CD1c-positive myeloid dendritic cell (primary cell): ENCODE measurements around the gene SLC39A1.

Experiments used
- DNase-seq: peaks from one replicate; pipeline ENCODE4 v3.0.0-alpha.2; 2016; ENCODE audit errors: extremely low spot score

Gene SLC39A1

DNA sequence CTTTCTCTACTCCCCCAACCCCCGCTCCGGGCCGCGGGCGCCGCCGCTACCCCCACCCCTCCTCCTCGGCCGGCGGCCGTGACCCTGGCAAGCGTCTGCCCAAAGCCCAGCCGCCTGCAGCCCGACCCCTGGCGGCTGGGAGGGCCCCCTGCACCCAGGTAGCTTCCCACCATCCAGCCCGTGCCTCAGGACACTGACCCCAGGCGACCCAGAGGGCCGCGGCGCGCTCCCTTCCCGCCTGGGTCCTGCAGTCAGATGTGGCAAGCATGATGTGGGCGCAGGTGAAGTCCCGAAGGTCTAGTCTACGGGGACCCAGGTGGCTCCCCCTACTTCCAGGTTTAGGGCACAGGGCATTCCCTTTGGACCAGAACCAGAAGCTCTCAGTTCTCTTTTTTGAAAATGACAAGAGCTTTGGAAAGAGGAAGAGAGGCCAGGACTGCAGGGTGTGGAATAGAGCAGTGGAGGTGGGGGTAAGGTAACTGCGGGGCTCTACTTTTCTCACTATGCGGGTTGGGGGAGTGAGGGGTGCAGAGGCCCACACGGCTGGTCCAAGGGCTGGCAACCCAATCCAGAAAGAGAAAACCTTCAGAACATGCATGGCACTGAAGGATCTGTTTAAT lies 16.6 kb downstream of the SLC39A1 start, which contains the start of gene DENND4B:
Gene DENND4B, minus strand, starts transcription at position 97 of the 620 bp plus-strand sequence. CDS start 2,344 bp downstream, outside the sequence.
- peak; percentile 87 for DNase-seq

DNA sequence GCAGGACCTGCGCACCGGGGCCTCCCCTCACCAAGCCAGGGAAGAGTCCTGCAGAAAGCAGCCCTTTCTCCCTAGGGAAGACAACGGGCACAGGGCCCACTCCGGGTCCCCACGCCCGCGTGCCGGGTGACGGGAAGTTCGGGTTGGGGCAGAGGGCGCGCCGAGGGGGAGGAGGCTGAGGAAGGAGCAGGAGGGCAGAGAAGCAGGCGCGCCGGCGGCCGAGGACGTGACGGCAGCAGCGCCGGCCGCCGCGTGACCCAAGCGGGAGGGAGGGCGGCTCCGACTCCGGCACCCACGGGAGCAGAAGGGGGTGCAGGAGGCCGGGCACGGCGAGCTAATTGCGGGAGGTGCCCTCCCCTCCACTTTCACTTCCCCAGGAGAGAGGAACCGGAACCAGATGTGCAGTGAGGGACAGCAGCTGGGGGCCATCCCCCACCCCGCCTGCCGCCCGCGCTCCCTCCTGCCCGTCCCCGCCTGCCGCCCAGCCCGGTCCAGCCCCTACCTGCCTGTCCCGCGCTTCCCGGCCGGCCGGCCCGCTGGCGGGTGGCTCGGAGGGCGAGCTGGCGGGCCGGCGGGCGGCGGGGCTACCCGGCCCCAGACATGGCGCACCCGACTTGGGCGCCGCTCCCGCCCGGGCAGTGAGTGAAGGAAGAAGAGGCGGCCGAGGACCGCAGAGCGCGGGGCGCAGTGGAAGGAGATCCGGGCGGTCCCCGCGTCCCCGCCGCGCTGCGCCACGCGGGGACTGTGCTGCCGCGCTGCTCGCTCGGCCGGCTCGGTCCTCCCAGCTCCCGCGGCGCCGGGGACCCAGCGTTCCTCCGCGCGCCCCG lies 17.3 kb downstream of the SLC39A1 start:
- peak; percentile 97 for DNase-seq

DNA sequence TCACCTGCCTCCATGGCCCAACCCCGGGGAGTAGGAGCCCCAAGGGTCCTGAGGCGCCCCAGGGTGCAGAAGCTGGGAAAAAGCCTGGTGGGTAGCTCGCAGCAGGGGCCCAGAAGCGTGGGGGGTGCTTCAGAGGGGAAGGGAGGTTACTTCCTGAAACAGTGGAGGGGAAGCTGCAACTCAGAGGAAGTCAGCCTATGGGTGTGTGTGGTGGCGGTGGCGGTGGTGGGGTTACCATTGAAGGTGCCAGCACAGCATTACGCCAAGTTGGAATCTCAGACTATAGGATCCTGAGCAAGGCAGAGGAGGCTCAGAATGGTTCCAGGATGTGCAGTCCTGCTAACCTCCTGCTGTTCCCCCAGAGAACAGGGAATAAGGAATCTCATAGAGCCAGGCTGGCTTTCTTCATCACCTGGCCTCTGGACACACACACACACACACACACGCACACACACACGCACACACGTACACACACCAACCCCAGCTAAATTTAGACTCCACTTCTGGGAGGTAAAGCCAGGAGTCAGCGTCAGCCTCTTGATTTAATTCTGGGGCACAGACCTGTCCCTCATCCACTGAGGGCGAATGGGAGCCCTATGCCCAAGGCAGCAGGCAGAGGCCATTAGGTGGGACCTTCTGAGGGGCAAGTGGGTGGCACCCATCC lies 18.1 kb downstream of the SLC39A1 start:
- peak; percentile 93 for DNase-seq

DNA sequence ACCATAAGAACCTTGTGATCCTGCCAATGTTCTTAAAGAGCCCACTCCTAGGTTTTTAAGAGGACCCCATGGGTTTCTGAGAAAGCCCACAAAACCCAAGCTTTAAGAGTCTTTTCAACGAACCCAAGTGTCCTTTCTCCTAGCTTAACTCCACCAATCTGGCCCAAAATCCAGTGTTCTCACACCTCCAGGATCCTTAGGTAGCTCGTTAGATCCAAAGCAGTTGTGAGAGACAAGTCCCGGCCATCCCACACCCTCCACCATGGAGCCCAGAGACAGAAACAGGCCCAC lies 18.6 kb downstream of the SLC39A1 start:
- no peak for DNase-seq

DNA sequence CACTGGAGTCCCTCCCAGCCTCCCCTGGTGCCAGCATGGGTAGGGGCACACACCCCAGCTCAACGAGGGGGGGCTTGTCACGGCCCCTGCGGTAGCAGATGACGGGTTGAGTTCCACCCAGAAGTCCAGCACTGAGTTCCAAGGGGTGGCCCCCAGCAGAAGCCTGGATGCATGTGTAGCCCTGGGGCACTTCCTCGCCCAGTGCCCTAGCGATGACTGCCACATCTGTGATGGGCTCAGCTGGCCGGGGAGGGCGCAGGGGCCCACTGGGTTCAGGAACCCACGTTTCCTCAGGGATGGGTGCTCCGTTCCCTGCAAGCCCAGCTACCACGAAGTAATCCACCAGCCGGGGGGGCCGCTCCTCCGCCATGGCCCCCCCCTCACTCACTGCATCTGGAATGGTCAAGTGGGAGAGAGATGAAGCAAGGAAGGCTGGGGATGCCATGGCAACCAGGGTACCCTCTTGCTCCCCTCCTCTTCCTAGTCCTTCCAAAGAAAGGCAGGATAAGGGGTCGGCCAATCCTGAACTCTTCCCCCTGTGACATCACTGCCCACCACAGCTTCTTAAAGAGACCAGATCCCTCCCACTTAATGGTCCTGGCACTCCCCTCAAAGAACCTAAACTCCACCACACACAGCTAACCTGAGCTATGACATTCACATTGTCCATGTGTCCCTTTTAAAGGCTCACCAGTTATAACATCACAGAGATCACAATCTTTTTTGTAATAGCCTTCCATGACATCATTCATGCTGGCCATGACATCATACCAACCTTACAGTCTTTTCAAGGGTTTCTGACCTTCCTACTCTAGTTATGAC lies 19.1 kb downstream of the SLC39A1 start:
- DNase-seq: peak; percentile 66

DNA sequence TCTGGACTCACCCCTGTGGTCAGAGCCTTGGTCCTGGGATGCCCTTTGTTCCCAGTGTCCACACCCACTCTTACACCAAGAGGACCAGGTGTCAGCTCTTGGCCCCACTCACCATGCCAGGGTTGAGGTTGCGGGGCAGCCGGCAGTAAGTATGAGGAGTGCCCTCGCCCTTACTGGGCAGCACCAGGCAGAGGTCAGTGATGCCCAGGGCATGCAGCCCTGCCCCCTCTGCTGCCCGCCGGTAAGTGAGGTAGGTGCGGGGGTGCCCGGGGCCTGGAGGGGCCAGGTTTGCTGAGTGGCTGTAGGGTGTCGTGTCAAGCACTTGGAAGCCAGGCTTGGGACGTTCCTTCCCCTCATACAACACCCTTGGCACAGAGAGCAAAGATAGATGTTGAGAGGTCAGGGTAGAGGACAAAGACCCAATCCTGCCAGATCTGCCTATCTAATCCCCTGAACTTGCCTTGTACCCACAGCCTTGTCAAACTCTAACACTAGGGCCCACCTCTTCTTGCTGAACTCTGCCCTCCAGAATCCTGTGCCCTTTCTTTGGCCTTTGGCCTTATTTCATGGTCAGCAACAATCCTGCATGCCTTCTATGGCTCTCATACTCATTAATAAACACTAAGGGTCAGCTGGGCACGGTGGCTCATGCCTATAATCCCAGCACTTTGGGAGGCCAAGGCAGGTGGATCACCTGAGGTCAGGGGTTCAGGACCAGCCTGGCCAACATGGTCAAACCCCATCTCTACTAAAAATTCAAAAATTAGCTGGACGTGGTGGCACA lies 20.4 kb downstream of the SLC39A1 start:
- no peak for DNase-seq

GRCh38 chr1:153941826-153942725 lies 21.3 kb downstream of the SLC39A1 start:
- DNase-seq: no peak

- DNase-seq: no peak
Measured at GRCh38 chr1:153940756-153941155, 22.6 kb downstream of the SLC39A1 start.

DNA sequence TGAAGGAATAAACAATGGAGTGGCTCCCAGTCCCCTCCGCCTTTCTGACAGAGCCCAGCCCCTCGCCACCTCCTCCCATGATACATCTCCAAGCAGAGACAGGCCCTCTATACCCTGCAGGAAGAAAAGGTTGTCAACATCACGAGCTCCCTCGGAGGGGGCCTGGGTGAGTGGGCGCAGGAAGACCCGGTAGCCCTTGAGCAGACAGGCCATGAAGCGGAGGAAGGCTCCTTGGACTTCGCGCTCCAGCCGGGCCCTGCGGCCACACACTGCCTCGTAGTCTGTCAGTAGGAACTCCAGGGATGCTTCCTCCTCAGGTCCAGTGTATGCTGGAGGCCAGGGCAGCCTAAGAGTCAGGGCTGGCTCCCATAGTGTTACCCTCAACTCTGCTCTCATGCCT lies 23.9 kb downstream of the SLC39A1 start:
- DNase-seq: no peak

DNA sequence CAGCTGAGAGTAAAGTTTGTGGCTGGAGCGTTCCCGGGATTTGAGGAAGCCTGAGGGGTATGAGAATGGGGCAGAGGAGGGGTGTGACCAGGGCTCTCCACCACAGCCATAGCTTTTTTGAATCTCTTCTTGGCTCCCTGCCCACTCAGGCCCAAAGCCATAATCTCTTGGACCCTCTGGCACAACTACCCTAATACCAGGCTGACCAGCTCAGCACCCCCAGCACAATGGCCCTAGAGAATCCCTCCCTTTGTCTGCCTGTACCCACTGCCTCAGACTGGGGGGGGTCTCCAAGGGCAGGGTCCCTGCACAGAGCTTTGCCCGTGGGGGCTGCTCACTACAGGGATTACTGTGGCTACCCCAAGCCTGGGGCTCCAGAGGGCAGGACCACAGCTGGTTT lies 24.3 kb downstream of the SLC39A1 start:
- DNase-seq: no peak

DNA sequence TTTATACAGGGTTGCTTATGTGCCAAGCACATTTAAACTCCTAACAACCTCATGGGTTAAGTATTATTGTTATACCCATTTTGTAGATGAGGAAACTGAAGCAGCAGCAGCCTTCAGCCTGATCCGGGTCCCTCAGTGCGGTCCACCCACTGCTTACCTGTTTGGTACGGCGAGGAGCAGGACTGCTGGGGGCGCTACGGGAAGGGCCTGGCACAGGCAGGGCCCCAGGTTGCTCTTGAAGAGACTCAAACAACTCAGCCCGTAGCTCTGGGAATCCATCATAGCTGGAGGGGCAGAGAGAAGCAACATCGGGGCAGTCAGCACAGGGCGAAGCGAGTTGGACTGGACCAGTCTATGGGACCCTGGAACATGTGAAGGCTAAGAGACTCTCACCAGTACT lies 26.0 kb downstream of the SLC39A1 start:
- no peak for DNase-seq

DNA sequence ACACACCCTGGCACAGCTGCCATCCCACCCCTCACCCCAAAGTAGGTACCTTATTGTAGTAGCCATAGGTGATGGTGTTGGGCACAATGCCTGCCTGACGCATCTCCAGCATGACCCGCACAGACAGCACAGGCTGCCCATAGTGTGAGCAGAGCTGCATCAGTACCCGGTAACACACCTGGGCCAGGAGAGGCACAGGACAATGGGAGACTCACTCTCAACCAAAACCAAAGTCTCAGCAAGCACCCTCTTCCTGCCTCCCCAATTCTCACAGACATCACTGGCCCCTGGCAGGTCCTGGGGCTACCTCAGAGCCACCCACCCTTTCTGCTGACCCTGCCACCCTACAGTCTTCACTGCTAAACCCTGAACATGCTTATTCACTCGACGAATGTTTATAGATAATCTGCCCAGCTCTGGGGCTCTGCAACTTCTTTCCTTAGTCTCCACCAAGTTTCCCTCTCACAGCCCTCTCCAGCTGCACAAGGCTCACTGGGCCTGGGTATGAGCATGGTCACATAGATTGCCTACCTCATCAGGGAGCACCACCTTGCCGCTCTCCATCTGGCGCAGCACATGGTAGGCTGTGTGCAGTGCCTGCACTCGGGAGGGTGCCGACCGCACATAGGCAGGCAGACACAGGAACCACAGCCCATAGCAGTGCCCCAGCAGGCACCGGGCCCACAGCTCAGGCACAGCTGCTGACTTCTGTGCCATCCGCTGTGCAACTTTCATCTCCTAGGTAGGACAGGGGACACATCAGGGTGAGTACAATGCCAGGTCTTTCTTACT lies 27.1 kb downstream of the SLC39A1 start:
- DNase-seq: no peak

DNA sequence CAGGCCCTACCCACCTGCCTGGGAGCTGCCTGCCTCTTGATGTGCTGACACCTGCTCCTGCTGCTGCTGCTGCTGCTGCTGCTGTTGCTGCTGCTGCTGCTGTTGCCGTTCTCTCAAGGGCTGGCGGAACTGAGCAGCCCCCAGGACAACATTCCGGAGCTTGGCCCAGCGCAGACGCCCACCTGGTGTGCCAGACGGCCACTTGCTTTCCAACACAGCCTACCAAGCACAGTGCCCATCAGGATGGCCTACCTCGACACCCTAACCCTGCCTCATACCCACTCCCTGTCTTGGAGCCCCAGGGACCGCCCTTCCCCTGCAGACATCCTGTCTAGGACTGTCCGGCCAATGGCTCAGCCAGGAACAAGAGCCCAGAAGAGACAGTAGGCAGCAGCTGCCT lies 28.6 kb downstream of the SLC39A1 start:
- no peak for DNase-seq

GRCh38 chr1:153933955-153934354 lies 29.4 kb downstream of the SLC39A1 start:
- no peak for DNase-seq

DNA sequence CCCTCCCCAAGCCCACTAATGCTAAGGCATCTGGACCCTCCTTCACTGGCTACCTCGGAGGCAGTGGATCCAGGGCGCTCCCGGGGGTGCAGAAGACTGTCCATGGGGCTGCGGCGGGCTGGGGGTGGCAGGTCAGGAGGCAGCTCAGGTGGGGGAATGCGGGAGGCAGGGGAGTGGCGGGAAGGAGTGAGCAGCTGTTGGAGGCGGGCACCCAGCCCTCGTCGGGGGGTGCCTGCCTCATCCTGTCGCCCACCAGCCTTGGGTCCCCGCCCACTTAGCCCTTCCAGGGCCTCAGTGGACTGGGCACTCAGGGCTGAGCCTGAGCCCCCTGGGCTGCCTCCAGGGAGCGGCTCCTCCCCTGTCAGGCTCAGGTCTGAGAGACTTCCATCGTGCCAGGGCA lies 29.9 kb downstream of the SLC39A1 start:
- no peak for DNase-seq

- no peak for DNase-seq
Measured at GRCh38 chr1:153932156-153933131, 30.9 kb downstream of the SLC39A1 start.

DNA sequence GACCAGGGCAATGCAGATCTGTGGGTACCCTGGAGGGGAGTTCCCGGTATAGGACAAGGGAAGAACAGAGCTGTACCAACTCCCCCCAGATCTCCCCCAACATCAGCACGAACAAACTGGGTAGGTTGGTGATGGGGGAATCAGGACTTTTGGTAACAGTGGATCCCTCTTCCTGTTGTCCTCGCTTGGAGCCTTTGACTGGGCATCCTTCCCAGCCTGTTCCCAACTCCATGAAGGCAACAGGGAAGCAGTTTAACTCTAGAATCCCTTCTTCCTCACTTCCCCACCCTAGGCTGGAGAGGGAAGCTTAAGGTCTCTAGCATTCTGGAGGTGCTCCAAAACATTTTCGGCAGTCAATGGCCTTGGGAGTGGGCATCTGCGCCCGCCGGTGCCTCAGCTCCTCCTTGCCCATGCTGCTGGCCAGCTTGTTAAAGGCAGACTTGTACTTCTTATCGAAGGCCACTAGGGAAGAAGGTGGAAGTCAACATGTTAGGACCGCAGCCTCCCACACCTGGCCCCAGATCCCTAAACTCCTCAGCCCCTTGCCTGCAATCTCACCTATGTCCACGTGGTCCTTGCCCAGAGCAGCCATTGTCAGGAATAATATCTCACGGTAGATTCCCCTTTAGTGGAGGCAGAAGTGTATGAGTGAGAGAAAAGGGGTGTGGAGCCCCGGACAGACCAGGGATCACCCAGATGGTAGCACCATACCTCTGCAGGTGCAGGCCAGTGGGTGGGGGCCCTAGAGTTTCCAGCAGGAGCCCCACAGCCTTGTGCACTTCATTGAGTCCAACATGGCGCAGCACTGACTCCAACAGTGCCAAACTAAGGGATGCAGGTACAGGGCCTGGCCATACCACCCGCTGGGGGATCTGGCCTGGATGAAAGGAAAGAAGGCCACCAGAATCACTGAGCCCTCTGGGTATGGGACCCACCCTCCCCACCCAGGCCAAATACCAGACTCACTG lies 33.1 kb downstream of the SLC39A1 start:
- DNase-seq: no peak
